Stimulated activated CD4-positive, alpha-beta T cell treated with anti-CD3 and anti-CD28 coated beads, Interleukin-12 subunit alpha, Interleukin-12 subunit beta, amount 100 ng/mL, for 4 hours (primary cell): Measurements from ENCODE around the gene EPM2A.

Experiments used
- DNase-seq: peaks from one replicate; pipeline ENCODE4 v3.0.0-alpha.2; 2020

Gene EPM2A

DNA sequence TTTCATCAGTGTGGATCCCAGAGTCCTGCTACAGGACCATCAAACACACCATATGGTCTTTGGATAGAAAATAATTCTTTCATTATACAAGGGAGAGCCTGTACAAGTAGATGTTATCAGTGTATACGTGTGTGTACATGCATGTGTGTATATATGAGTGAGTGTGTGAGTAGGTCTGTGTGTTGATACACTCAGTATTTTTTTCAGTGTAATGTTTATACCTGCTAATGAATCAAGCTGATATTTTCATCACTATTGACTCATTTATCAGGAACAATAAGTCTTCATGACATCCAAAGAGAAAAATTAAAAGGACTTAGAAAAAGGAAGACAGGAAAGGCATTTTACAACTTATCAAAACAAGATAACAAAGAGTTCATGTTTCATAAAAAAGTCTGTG, 66.5 kb downstream of the EPM2A start:
- no peak for DNase-seq

DNA sequence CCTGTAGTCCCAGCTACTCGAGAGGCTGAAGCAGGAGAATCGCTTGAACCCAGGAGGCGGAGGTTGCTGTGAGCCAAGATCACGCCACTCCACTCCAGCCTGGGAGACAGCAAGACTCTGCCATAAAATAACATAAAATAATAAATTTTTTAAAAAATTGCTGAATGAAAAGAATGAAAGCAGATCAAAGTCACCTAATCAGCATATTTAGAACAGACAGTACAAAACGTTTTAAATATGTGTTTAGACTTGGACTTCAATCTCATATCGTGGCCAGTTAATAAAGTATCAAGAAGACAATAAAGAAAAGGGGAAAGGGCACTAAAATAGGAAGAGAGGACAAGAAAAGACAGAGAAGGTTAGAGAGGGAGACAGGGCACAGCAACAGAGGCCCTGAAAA, 74.6 kb downstream of the EPM2A start:
- no peak for DNase-seq

DNA sequence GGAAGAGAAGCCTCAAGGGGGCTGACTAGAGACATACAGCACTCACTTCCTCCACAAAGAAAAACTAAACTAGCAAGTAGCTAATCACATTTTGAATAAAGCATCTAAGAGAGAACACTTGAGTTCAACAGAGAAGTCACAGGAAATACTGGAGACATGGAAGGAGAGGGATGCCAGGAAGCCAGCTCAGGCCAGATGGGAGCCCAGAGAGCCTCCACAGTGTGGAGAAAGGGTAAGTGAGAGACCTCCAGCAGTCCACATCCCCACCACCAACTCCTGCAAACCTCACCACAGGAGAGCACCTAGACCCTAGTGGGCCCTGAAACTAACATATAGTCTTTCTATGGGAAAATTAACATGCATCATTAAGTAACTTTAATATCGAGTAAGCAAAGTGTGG, 79.2 kb downstream of the EPM2A start:
- no peak for DNase-seq

DNA sequence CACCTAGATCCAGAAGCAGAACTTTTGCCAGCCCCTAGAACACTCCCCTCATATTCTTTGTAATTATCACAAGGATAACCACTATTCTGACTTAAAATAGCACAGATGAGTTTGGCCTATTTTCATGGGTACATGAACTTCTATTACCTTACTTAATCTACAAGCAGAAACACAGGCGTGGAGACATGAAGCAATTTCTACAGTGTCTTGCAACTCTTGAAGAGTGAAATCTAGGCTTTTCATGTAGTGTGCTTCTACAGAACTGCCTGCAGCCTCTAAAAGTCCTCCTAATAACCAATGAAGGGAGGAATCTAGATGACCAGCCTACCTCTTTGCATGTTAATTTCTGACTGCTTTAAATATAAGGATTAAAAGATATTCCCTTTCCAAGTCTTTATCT, 82.7 kb downstream of the EPM2A start:
- DNase-seq: no peak

DNA sequence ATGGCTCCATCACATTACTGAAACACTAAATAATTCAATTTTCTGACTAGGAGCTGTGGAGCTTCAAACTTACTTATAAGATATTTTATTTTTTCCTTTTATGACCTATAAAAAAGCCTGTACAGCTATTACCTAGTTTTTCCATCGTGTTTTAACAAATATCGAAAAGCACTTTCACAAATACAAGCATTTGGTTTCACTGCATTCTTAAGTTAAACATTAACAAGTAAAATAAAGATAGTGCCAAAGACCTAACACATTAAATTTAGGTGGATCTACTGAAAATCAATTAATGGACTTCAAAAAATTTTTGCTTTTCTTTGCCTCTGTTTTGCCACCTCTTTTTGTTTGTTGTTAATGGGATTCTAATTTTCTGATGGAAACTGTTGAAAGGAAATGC, 83.3 kb downstream of the EPM2A start:
- no peak for DNase-seq

- DNase-seq: no peak
Observed at GRCh38 chr6:145648149-145648548, 87.2 kb downstream of the EPM2A start.

- no peak for DNase-seq
Observed at GRCh38 chr6:145647602-145648001, 87.7 kb downstream of the EPM2A start.

- DNase-seq: no peak
Observed at GRCh38 chr6:145643760-145644159, 91.6 kb downstream of the EPM2A start.

DNA sequence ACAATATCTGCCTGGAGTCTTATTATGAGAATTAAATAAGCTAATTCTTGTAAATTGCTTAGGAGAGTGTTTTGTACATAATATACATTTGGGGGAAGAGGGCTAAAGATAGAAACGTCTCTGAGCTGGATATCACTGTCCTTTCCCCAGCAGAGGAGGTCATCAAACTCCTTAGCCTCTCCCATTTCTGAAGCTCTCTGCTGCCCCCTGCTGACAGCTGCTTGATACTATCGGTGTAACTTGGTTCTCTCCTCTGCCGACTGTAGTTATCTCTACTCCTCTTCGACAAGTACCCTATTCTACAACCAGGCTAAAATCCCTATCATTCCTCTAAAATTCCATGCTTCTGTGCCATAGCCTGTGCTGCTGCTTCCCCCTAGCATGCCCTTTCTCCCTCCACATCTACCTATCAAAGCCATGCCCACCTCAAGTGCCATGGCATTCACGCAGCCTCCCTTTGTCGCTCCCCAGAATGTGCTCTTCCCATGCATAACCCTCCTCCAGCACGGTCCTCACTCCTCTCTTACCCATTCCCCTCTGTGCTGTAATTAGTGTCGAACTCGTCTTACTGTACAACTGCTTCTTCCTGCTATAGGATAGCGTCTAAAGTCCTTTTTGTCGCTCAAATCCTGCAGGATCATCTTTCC, 101.2 kb downstream of the EPM2A start:
- peak; percentile 84 for DNase-seq

GRCh38 chr6:145632971-145633370, 102.3 kb downstream of the EPM2A start:
- no peak for DNase-seq

- no peak for DNase-seq
Observed at GRCh38 chr6:145631374-145631773, 103.9 kb downstream of the EPM2A start.

DNA sequence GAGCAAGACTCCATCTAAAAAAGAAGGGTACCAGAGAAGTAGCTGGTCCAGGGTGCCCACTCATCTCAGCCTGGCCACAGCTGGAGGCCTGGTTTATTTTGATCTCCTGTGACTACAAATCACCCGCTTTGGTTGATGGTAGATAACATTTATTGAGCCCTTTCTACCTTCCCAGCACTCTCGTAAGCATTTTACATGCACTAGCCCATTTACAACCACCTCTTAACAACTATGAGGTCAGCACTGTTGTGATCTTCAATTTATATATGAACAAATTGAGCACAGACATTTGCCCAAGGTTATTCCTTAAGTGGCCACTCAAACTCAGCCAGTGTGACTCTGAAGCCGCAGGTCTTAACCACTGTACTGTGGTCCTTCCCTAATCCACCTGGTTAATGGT, 104.7 kb downstream of the EPM2A start:
- no peak for DNase-seq

- no peak for DNase-seq
Observed at GRCh38 chr6:145629478-145629877, 105.8 kb downstream of the EPM2A start.

DNA sequence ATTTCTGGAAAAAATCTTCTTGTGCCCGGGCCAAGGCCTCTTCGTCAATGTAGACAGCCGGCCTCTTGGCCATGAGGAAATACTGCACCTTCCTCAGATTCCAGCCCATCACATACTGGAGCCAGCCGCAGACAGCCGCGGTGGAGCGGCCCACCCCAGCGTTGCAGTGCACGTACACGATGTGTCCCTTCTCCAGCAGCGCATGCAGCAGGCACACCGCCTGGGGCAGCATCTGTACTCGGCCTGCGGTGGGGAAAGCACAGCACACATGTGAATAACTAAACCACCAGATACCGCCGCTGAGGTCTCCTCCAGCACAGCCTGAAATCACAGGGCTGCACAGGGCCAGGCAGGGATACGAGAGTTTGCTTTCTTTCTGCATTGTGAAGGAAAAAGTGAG, 107.9 kb downstream of the EPM2A start:
- DNase-seq: no peak

DNA sequence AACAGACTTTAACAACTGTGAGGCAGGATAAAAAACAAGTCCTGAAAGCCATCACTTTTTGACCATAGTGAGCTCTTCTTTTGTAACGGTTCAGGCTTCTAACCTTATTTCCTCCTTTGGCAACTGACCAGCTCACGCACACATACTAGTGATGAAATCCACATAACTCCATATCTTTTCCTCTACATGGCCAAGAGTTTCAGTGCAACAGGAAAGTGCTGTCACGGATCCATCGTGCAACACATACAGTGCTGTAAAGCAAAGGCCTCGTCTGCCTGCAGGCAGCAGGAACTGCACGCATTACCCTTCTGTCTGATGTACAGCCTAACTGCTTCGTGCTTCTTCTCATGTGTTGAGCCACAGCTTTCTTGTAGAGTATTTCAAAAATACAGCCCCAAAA, 108.5 kb downstream of the EPM2A start:
- no peak for DNase-seq

DNA sequence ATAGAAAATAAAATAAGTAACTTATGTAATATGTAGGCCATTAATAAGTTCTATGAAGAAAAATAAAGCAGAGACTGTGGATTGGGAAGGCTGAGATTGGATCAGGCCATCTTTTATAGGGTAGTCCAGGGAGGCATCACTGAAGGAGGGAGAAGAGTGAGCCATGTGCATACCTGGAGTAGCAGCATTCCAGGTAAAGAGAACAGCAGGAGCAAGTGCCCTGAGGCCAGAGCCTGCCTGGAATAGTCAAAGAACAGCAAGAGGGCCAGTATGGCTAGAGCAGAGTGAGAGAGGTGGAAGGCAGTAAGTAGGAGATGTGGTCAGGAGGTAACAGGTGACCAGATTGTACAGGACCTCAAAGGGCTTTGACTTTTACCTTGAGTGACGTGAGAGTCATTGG, 112.1 kb downstream of the EPM2A start:
- DNase-seq: no peak

DNA sequence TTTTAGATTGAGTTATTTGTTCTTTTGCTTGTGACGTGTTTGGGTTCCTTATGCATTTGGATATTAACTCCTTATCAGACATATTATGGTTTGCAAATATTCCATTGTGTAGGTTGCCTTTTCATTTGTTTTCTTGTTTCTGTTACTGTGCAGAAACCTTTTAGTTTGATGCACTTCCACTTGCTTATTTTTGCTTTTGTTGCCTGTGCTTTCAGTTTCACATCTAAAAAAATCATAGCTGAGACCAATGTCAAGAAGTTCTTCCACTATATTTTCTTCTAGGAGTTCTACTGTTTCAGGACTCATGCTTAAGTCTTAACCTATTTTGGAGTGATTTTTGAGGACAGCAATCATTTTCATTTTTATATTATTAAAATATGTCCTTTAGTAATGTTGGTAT, 113.5 kb downstream of the EPM2A start:
- no peak for DNase-seq

- no peak for DNase-seq
Observed at GRCh38 chr6:145620088-145620487, 115.2 kb downstream of the EPM2A start.

DNA sequence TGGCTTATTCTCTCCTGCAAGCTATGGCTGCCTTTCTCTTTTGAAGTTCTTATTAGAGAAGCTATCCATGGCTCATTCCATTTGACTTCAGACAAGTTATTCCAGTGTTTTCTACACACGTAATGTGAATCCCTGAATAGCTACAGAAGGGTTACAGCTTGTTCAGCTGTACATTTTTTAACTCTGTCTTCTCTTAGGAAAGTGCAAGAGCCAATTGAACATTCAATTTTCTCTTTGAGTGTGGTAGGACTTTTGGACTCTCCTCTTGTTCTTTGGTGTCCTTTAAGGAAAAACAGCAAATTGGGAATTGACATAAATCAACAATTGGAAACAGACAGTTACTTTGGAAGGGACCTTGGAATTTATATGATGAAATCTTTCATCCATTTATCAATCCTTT, 125.8 kb downstream of the EPM2A start:
- no peak for DNase-seq

- DNase-seq: no peak
Observed at GRCh38 chr6:145608850-145609249, 126.5 kb downstream of the EPM2A start.

DNA sequence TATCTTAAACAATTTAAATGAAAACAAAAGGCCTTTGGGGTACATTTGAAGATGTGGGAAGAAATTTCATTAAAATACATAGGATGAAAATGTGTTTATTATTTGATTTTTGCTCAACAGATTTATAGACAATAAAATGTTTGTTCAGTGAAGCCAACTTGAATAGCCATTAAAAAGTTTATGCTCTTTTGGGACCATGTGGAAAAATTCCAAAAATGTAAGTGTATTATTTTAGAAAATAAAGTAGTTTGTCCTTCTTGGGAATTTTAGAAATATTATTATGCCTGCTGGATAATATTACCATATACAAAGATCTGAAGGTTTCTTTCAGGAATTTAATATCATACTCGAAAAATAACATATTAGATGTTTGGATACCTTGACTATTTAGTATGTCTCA, 131.3 kb downstream of the EPM2A start:
- no peak for DNase-seq

DNA sequence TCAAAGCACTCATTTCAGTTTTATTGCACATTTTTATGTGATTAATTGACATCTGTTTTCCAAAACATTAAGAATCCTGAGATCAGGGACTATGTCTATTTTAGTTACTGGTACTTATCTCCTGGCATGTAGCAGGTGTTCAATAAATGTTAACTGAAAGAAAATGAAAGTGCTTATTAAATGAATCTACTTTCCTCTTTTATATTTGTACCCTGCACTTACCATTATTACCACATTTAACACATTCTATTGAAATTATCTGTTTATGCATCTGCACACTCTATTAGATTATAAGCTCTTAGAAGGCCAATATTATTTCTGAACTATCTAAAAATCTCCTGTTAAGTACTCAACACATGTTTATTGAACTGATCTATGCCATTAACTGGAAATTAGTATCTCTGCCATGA, 131.9 kb downstream of the EPM2A start:
- no peak for DNase-seq

DNA sequence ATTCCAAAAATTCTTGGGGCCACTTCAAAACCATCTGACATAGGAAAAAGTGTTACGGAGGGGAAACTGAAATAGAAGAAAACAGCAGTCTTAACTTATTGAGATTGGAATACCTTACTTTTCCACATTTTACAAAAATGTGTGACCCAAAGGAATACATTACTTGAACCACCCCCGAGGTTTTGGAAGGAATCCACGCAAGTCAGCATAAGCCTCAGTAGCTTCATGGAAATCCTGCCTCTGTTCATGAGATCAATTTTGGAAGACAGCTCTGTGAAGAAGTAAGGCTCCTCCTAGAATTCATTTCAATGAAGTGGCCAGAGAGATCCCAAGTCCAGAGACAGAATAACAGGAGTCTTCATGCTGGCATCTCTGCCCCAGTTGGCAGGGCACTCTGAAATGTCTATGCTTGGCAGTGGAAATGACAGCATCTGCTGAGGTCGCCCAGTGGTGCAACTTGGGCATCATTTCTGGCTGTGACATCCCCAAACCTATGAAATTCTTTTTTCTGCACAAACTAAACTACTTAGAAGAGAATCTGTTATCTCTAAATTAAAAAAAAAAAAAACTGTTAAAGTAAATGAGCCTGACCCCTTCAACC, 132.5 kb downstream of the EPM2A start:
- no peak for DNase-seq

DNA sequence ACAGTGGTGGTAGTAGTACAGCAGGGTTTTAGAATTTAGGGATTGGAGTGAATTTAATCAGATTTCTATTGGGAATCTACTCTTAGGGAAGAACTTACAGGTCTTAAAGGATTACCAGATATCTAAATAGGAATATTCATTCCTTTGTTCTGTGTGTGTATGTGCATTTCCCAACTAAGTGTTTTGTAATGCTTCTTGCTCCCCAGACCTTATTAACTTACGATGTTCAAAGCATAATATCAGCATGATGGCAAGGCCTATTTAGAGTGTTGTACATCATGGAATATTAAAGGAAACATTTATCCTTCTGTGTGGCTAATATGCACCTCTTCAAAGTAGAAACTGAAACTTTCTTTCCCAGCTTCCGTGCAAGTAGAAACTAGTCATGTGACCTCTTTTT, 133.9 kb downstream of the EPM2A start:
- DNase-seq: no peak

GRCh38 chr6:145600299-145600698, 135.0 kb downstream of the EPM2A start:
- DNase-seq: no peak
